ENCODE data around the gene IFRD2.
"Not testable (repeated sequence)": the region's sequence is repeated elsewhere in the genome, so short reads cannot be mapped to it uniquely, and the experiment has no call there.

Gene IFRD2

GRCh38 chr3:50299929-50300680 lies 7.9 kb upstream of the IFRD2 start:
- DNase-seq = no peak

- DNase-seq = no peak
These were observed 7.4 kb upstream of the IFRD2 start for GRCh38 chr3:50299638-50299928.

- DNase-seq = peak; percentile 98
These were observed 6.8 kb upstream of the IFRD2 start, which contains the start of the genes HYAL3 and NAA80 for GRCh38 chr3:50298836-50299637. Gene HYAL3, minus strand, starts transcription at chr3:50299405. Its CDS starts 3,803 bp downstream, at chr3:50295602. Gene NAA80, minus strand, starts transcription at chr3:50299405. Its CDS starts 1,942 bp downstream, at chr3:50297463.

- no peak for DNase-seq
These were observed 5.9 kb upstream of the IFRD2 start for GRCh38 chr3:50297896-50298725.

- no peak for DNase-seq
These were observed 5.2 kb upstream of the IFRD2 start for GRCh38 chr3:50297384-50297775.

- no peak for DNase-seq
These were observed 4.6 kb upstream of the IFRD2 start for GRCh38 chr3:50296721-50297383.

GRCh38 chr3:50295553-50296431 lies 3.6 kb upstream of the IFRD2 start:
- DNase-seq = no peak

GRCh38 chr3:50294492-50295403 lies 2.5 kb upstream of the IFRD2 start:
- no peak for DNase-seq

GRCh38 chr3:50294089-50294488 lies 1.9 kb upstream of the IFRD2 start:
- DNase-seq = no peak

GRCh38 chr3:50293079-50293801 lies 1.0 kb upstream of the IFRD2 start:
- DNase-seq = no peak

GRCh38 chr3:50290161-50290641 lies 2.0 kb downstream of the IFRD2 start:
- no peak for DNase-seq

GRCh38 chr3:50289130-50289529 lies 3.1 kb downstream of the IFRD2 start:
- DNase-seq = no peak

GRCh38 chr3:50288387-50289007 lies 3.7 kb downstream of the IFRD2 start:
- DNase-seq = no peak

GRCh38 chr3:50287262-50287661 lies 5.0 kb downstream of the IFRD2 start:
- DNase-seq = no peak

- no peak for DNase-seq
These were observed 5.7 kb downstream of the IFRD2 start for GRCh38 chr3:50286322-50287227.

- not testable (repeated sequence) for DNase-seq
These were observed 8.1 kb downstream of the IFRD2 start for GRCh38 chr3:50284121-50284520.

- DNase-seq = no peak
These were observed 12.8 kb downstream of the IFRD2 start for GRCh38 chr3:50279255-50280016.

Data from activated CD8-positive, alpha-beta memory T cell treated with anti-CD3 and anti-CD28 coated beads, Interleukin-2, amount 50 U/mL, for 48 hours (primary cell).